ENCODE data around the gene FLT4. TPM values are rescaled to one million over a fixed set of nuclear protein-coding genes. Genes with fewer than 3 reads are reported as not detected.
"Not testable (repeated sequence)": the region's sequence is repeated elsewhere in the genome, so short reads cannot be mapped to it uniquely, and the experiment has no call there.

Gene FLT4
- total and polyA plus RNA-seq, 9 of the 15 experiments (the other 6 are each of a cell fraction or from before 2014, with no cell fraction given): 0.01 to 0.42 (median 0.14) TPM; not detected in 2

GRCh38 chr5:180675036-180675635, 25.7 kb upstream of the FLT4 start:
- no peak overlapping the region for H3K4me3 ChIP-seq
- H3K9ac ChIP-seq (ENCODE audit: insufficient read depth in 1 of 2, low read depth in 2 of 2, low read length in 2 of 2): no peak overlapping the region
- H3K4me1 ChIP-seq (replicated peaks in 1 of 2; ENCODE audit: control insufficient read depth in 2 of 2, insufficient read depth in 2 of 2, low read length in 2 of 2): peaks cover 3 to 17% of the 10 kb centered on the region in 2 experiments; a peak in 3 of 5 replicates
- ChIA-PET CTCF (ENCODE audit: low intra/inter-chr PET ratio) (no interaction called here), POLR2A (interaction anchor here (0.6 kb wide), 2 partner anchors 29 to 478 kb away, joined by 4 to 6 read pairs; no protein-coding TSS in a partner anchor)
- WGBS (ENCODE audit: insufficient coverage, low coverage, missing lambda C conversion rate): 26% methylated on average over 14 of the region's 14 CpGs
- H3K79me2 ChIP-seq (ENCODE audit: control insufficient read depth, insufficient read depth, low read length): no peaks in the 10 kb centered on the region
- H3K27ac ChIP-seq (ENCODE audit: extremely low read depth, low read depth, low read length): no peak overlapping the region
- DNase-seq (ENCODE audit: extremely low read depth in 1 of 4, low spot score in 3 of 4) (no peak), FAIRE-seq (peak; percentile 19), ATAC-seq (no peak)
- H3K4me2 ChIP-seq (ENCODE audit: insufficient read depth, low read length): no peak overlapping the region
- H4K20me1 ChIP-seq (replicated peaks; ENCODE audit: control insufficient read depth, insufficient read depth, low read length): no peaks in the 10 kb centered on the region; the same call in 1 of the 2 replicates
- H3K36me3 ChIP-seq (ENCODE audit: control insufficient read depth, insufficient read depth, low read length): no peaks in the 10 kb centered on the region
- intact Hi-C loops (cut with micrococcal nuclease): loop anchor here (10.0 kb wide), 1 partner anchor 190 kb away; the partner anchor contains the start of gene ZFP62
- BruUV-seq (replicated peaks): no TSS peak
- TF ChIP-seq, protein P1, sequence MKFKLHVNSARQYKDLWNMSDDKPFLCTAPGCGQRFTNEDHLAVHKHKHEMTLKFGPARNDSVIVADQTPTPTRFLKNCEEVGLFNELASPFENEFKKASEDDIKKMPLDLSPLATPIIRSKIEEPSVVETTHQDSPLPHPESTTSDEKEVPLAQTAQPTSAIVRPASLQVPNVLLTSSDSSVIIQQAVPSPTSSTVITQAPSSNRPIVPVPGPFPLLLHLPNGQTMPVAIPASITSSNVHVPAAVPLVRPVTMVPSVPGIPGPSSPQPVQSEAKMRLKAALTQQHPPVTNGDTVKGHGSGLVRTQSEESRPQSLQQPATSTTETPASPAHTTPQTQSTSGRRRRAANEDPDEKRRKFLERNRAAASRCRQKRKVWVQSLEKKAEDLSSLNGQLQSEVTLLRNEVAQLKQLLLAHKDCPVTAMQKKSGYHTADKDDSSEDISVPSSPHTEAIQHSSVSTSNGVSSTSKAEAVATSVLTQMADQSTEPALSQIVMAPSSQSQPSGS (CRISPR knock-in tag; IDR thresholded peaks at IDR 0.05): no peak
- TF ChIP-seq ZC3H4 (CRISPR knock-in tag; IDR thresholded peaks at IDR 0.05; ENCODE audit: borderline replicate concordance) (no peak), PRPF4 (IDR thresholded peaks at IDR 0.05; ENCODE audit: insufficient read depth, low read depth, low read length, poor library complexity, severe bottlenecking) (no peak), HMBOX1 (IDR thresholded peaks at IDR 0.05) (peak; percentile 99), ZNF121 (CRISPR knock-in tag; conservative IDR thresholded peaks at IDR 0.05) (no peak), HOXB6 (CRISPR knock-in tag; IDR thresholded peaks at IDR 0.05; ENCODE audit: borderline replicate concordance) (no peak), POLR2B (IDR thresholded peaks at IDR 0.05; ENCODE audit: low read depth, partially characterized antibody) (no peak)
- no peak overlapping the region for H2AFZ ChIP-seq (ENCODE audit: low read depth, low read length)
- H3K9me1 ChIP-seq (ENCODE audit: control insufficient read depth, insufficient read depth, low read length): no peaks in the 10 kb centered on the region
- peaks cover 8 to 41% of the 10 kb centered on the region in 2 experiments; a peak in 4 of 5 replicates for H3K27me3 ChIP-seq (ENCODE audit: control insufficient read depth in 2 of 2, insufficient read depth in 2 of 2, low read length in 2 of 2)
- no peaks in the 10 kb centered on the region for H3K9me3 ChIP-seq (replicated peaks; ENCODE audit: control insufficient read depth, insufficient read depth, low read depth, low read length)
- in situ Hi-C loops (cut with MboI): no loop called here

- intact Hi-C loops (cut with micrococcal nuclease) (loop anchor here (10.0 kb wide), 1 partner anchor 191 kb away; the partner anchor contains the start of gene ZFP62), in situ Hi-C loops (cut with MboI) (loop anchor here (5.0 kb wide), 1 partner anchor 1832 kb away; no protein-coding TSS in a partner anchor)
- H2AFZ ChIP-seq (ENCODE audit: low read depth, low read length); CTCF ChIA-PET (ENCODE audit: low intra/inter-chr PET ratio); H3K9ac ChIP-seq (ENCODE audit: insufficient read depth in 1 of 2, low read depth in 2 of 2, low read length in 2 of 2); BruUV-seq (replicated peaks); POLR2A ChIA-PET; H3K79me2 ChIP-seq (ENCODE audit: control insufficient read depth, insufficient read depth, low read length); DNase-seq (ENCODE audit: extremely low read depth in 1 of 4, low spot score in 3 of 4); H3K9me1 ChIP-seq (ENCODE audit: control insufficient read depth, insufficient read depth, low read length); H4K20me1 ChIP-seq (replicated peaks; ENCODE audit: control insufficient read depth, insufficient read depth, low read length); H3K4me3 ChIP-seq; H3K4me2 ChIP-seq (ENCODE audit: insufficient read depth, low read length); H3K9me3 ChIP-seq (replicated peaks; ENCODE audit: control insufficient read depth, insufficient read depth, low read depth, low read length); H3K27ac ChIP-seq (ENCODE audit: extremely low read depth, low read depth, low read length); FAIRE-seq; H3K36me3 ChIP-seq (ENCODE audit: control insufficient read depth, insufficient read depth, low read length): not testable (repeated sequence)
- ATAC-seq: peak; percentile 25; the same call in 1 of the 3 replicates
- 19% methylated on average over 10 of the region's 23 CpGs for WGBS (ENCODE audit: insufficient coverage, low coverage, missing lambda C conversion rate)
- Histone ChIP-seq H3K4me1 (replicated peaks in 1 of 2; ENCODE audit: control insufficient read depth in 2 of 2, insufficient read depth in 2 of 2, low read length in 2 of 2) (peaks cover 10 to 15% of the 10 kb centered on the region in 2 experiments), H3K27me3 (ENCODE audit: control insufficient read depth in 2 of 2, insufficient read depth in 2 of 2, low read length in 2 of 2) (peaks cover 7 to 31% of the 10 kb centered on the region in 2 experiments; a peak in 4 of 5 replicates)
These were observed 24.7 kb upstream of the FLT4 start for GRCh38 chr5:180674090-180674475.
